WTC11 (cell line): ENCODE data around the gene ITGA5.

Source experiments
- ETV6 ChIP-seq: sonication (generic); formaldehyde crosslinking; IDR thresholded peaks from 2 replicates; pipeline ENCODE4 v1.8.1; 2022; ENCODE audit warnings: mild to moderate bottlenecking, missing genetic modification reagents
- FOXK1 ChIP-seq: sonication (generic); formaldehyde crosslinking; IDR thresholded peaks from 2 replicates; pipeline ENCODE4 v1.8.0; 2022; ENCODE audit warnings: mild to moderate bottlenecking, moderate library complexity, missing genetic modification reagents
- NR1H2 ChIP-seq: sonication (generic); formaldehyde crosslinking; IDR thresholded peaks from 2 replicates; pipeline ENCODE4 v1.9.0; 2021; ENCODE audit warnings: mild to moderate bottlenecking, moderate library complexity, missing genetic modification reagents
- TEAD4 ChIP-seq: sonication (generic); formaldehyde crosslinking; IDR thresholded peaks from 2 replicates; pipeline ENCODE4 v1.8.0; 2022; ENCODE audit warnings: mild to moderate bottlenecking, missing genetic modification reagents
- TF ChIP-seq, protein P1 (sequence below): sonication (generic); formaldehyde crosslinking; IDR thresholded peaks from 2 replicates; pipeline ENCODE4 v1.8.0; 2023; ENCODE audit warnings: missing genetic modification reagents
- TF ChIP-seq, protein P2 (sequence below): sonication (generic); formaldehyde crosslinking; IDR thresholded peaks from 2 replicates; pipeline ENCODE4 v1.8.0; 2022; ENCODE audit warnings: missing genetic modification reagents
- TF ChIP-seq, protein P3 (sequence below): sonication (generic); formaldehyde crosslinking; IDR thresholded peaks from 2 replicates; pipeline ENCODE4 v1.8.0; 2022; ENCODE audit warnings: mild to moderate bottlenecking, missing genetic modification reagents
- TF ChIP-seq, protein P4 (sequence below): fragments of 200-600 bp; IDR thresholded peaks from 2 replicates; pipeline ENCODE4 v1.8.0; 2022; ENCODE audit warnings: antibody characterized with exemption
- TF ChIP-seq, protein P5 (sequence below): sonication (generic); formaldehyde crosslinking; IDR thresholded peaks from 2 replicates; pipeline ENCODE4 v1.8.0; 2022; ENCODE audit warnings: mild to moderate bottlenecking, missing genetic modification reagents
- TF ChIP-seq, protein P6 (sequence below): sonication (generic); formaldehyde crosslinking; IDR thresholded peaks from 2 replicates; pipeline ENCODE4 v1.8.0; 2022; ENCODE audit warnings: mild to moderate bottlenecking, missing genetic modification reagents
- TF ChIP-seq, protein P7 (sequence below): sonication (generic); formaldehyde crosslinking; IDR thresholded peaks from 2 replicates; pipeline ENCODE4 v1.8.1; 2023; ENCODE audit warnings: mild to moderate bottlenecking, missing genetic modification reagents, moderate library complexity
- TF ChIP-seq, protein P8 (sequence below): sonication (generic); formaldehyde crosslinking; IDR thresholded peaks from 2 replicates; pipeline ENCODE4 v1.8.1; 2023; ENCODE audit warnings: mild to moderate bottlenecking, missing genetic modification reagents

DNA sequence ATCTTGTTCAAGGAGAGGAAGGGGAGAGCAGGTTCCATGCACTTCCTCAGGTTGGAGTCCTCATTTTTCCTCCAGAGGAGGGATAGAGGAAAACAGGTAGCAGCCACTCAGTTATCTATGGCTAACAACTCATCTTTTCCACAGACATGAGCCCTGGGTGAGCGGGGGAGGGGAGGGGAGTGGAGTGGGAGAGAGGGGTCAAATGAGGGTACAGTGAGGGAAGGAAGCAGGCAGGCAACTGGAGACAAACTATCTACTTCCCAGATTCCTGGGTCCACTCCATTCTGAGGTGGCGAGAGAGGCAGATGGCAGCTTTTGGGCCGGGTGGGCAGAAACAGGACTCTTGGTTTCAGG lies 32.0 kb downstream of the ITGA5 start:
- TF ChIP-seq, protein P1, sequence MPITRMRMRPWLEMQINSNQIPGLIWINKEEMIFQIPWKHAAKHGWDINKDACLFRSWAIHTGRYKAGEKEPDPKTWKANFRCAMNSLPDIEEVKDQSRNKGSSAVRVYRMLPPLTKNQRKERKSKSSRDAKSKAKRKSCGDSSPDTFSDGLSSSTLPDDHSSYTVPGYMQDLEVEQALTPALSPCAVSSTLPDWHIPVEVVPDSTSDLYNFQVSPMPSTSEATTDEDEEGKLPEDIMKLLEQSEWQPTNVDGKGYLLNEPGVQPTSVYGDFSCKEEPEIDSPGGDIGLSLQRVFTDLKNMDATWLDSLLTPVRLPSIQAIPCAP (CRISPR knock-in tag), result no peak
- TF ChIP-seq, protein P2, sequence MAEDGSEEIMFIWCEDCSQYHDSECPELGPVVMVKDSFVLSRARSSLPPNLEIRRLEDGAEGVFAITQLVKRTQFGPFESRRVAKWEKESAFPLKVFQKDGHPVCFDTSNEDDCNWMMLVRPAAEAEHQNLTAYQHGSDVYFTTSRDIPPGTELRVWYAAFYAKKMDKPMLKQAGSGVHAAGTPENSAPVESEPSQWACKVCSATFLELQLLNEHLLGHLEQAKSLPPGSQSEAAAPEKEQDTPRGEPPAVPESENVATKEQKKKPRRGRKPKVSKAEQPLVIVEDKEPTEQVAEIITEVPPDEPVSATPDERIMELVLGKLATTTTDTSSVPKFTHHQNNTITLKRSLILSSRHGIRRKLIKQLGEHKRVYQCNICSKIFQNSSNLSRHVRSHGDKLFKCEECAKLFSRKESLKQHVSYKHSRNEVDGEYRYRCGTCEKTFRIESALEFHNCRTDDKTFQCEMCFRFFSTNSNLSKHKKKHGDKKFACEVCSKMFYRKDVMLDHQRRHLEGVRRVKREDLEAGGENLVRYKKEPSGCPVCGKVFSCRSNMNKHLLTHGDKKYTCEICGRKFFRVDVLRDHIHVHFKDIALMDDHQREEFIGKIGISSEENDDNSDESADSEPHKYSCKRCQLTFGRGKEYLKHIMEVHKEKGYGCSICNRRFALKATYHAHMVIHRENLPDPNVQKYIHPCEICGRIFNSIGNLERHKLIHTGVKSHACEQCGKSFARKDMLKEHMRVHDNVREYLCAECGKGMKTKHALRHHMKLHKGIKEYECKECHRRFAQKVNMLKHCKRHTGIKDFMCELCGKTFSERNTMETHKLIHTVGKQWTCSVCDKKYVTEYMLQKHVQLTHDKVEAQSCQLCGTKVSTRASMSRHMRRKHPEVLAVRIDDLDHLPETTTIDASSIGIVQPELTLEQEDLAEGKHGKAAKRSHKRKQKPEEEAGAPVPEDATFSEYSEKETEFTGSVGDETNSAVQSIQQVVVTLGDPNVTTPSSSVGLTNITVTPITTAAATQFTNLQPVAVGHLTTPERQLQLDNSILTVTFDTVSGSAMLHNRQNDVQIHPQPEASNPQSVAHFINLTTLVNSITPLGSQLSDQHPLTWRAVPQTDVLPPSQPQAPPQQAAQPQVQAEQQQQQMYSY, result no peak
- TF ChIP-seq, protein P3, sequence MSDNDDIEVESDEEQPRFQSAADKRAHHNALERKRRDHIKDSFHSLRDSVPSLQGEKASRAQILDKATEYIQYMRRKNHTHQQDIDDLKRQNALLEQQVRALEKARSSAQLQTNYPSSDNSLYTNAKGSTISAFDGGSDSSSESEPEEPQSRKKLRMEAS (CRISPR knock-in tag), result no peak
- TF ChIP-seq ETV6 (CRISPR knock-in tag) (no peak), FOXK1 (CRISPR knock-in tag) (no peak), TEAD4 (CRISPR knock-in tag) (no peak), NR1H2 (CRISPR knock-in tag) (no peak)
- TF ChIP-seq, protein P4, sequence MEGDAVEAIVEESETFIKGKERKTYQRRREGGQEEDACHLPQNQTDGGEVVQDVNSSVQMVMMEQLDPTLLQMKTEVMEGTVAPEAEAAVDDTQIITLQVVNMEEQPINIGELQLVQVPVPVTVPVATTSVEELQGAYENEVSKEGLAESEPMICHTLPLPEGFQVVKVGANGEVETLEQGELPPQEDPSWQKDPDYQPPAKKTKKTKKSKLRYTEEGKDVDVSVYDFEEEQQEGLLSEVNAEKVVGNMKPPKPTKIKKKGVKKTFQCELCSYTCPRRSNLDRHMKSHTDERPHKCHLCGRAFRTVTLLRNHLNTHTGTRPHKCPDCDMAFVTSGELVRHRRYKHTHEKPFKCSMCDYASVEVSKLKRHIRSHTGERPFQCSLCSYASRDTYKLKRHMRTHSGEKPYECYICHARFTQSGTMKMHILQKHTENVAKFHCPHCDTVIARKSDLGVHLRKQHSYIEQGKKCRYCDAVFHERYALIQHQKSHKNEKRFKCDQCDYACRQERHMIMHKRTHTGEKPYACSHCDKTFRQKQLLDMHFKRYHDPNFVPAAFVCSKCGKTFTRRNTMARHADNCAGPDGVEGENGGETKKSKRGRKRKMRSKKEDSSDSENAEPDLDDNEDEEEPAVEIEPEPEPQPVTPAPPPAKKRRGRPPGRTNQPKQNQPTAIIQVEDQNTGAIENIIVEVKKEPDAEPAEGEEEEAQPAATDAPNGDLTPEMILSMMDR, result no peak
- TF ChIP-seq, protein P5, sequence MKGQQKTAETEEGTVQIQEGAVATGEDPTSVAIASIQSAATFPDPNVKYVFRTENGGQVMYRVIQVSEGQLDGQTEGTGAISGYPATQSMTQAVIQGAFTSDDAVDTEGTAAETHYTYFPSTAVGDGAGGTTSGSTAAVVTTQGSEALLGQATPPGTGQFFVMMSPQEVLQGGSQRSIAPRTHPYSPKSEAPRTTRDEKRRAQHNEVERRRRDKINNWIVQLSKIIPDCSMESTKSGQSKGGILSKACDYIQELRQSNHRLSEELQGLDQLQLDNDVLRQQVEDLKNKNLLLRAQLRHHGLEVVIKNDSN (CRISPR knock-in tag), result no peak
- TF ChIP-seq, protein P6, sequence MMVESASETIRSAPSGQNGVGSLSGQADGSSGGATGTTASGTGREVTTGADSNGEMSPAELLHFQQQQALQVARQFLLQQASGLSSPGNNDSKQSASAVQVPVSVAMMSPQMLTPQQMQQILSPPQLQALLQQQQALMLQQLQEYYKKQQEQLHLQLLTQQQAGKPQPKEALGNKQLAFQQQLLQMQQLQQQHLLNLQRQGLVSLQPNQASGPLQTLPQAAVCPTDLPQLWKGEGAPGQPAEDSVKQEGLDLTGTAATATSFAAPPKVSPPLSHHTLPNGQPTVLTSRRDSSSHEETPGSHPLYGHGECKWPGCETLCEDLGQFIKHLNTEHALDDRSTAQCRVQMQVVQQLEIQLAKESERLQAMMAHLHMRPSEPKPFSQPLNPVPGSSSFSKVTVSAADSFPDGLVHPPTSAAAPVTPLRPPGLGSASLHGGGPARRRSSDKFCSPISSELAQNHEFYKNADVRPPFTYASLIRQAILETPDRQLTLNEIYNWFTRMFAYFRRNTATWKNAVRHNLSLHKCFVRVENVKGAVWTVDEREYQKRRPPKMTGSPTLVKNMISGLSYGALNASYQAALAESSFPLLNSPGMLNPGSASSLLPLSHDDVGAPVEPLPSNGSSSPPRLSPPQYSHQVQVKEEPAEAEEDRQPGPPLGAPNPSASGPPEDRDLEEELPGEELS (CRISPR knock-in tag), result no peak
- TF ChIP-seq, protein P7, sequence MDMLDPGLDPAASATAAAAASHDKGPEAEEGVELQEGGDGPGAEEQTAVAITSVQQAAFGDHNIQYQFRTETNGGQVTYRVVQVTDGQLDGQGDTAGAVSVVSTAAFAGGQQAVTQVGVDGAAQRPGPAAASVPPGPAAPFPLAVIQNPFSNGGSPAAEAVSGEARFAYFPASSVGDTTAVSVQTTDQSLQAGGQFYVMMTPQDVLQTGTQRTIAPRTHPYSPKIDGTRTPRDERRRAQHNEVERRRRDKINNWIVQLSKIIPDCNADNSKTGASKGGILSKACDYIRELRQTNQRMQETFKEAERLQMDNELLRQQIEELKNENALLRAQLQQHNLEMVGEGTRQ (CRISPR knock-in tag), result no peak
- TF ChIP-seq, protein P8, sequence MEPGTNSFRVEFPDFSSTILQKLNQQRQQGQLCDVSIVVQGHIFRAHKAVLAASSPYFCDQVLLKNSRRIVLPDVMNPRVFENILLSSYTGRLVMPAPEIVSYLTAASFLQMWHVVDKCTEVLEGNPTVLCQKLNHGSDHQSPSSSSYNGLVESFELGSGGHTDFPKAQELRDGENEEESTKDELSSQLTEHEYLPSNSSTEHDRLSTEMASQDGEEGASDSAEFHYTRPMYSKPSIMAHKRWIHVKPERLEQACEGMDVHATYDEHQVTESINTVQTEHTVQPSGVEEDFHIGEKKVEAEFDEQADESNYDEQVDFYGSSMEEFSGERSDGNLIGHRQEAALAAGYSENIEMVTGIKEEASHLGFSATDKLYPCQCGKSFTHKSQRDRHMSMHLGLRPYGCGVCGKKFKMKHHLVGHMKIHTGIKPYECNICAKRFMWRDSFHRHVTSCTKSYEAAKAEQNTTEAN (CRISPR knock-in tag), result no peak
